WTC11 (cell line): ENCODE measurements around the gene TBC1D10B. TPM values are rescaled to one million over a fixed set of nuclear protein-coding genes. Genes with fewer than 3 reads are reported as not detected.
A peak's percentile ranks its signal among the peaks of the same experiment; 100 is the strongest.

Experiments
- ATAC-seq: fragments of 200-7000 bp; cut with Tn5 transposase; 2 replicates; pipeline ENCODE4 v1.10.0; 2021; ENCODE audit warnings: mild to moderate bottlenecking, moderate library complexity
- CTCF ChIA-PET: fragments of 300-600 bp; sonication (Branson Sonifier 250); formaldehyde crosslinking; loops from one replicate; lab custom pipeline; 2021; ENCODE audit warnings: antibody characterized with exemption; lab: Charles Lee
- POLR2A ChIA-PET: fragments of 350-600 bp; sonication (Branson Sonifier 250); formaldehyde crosslinking; loops from one replicate; lab custom pipeline; 2021; ENCODE audit warnings: antibody characterized with exemption; lab: Charles Lee
- DNase-seq: peaks from one replicate; pipeline ENCODE4 v3.0.0; 2021; ENCODE audit warnings: low spot score
- H3K27ac Mint-ChIP-seq: 2 replicates; pipeline ENCODE4 v1.8.0; 2021; ENCODE audit warnings: mixed read lengths
- H3K27me3 Mint-ChIP-seq: 2 replicates; pipeline ENCODE4 v1.8.0; 2021; ENCODE audit warnings: low read depth, mild to moderate bottlenecking, moderate library complexity, mixed read lengths
- H3K36me3 Mint-ChIP-seq: 2 replicates; pipeline ENCODE4 v1.8.0; 2021; ENCODE audit warnings: mixed read lengths
- H3K4me1 Mint-ChIP-seq: 2 replicates; pipeline ENCODE4 v1.8.0; 2022; ENCODE audit warnings: mixed read lengths
- H3K4me3 Mint-ChIP-seq: 2 replicates; pipeline ENCODE4 v1.8.0; 2021; ENCODE audit warnings: mild to moderate bottlenecking, moderate library complexity, mixed read lengths
- H3K9me3 Mint-ChIP-seq: 2 replicates; pipeline ENCODE4 v1.8.0; 2021; ENCODE audit warnings: mixed read lengths
- ATF6 ChIP-seq: sonication (generic); formaldehyde crosslinking; IDR thresholded peaks from 2 replicates; pipeline ENCODE4 v1.8.1; 2023; ENCODE audit warnings: mild to moderate bottlenecking, missing genetic modification reagents
- CREB1 ChIP-seq: sonication (generic); formaldehyde crosslinking; IDR thresholded peaks from 2 replicates; pipeline ENCODE4 v1.8.0; 2023; ENCODE audit warnings: mild to moderate bottlenecking, missing genetic modification reagents
- EMX1 ChIP-seq: fragments of 250-450 bp; sonication (Bioruptor Pico); IDR thresholded peaks from 2 replicates; pipeline ENCODE4 v1.8.0; 2021; ENCODE audit warnings: mild to moderate bottlenecking
- GABPB1 ChIP-seq: sonication (generic); formaldehyde crosslinking; IDR thresholded peaks from 2 replicates; pipeline ENCODE4 v1.8.1; 2023; ENCODE audit warnings: mild to moderate bottlenecking, missing genetic modification reagents
- HMGXB4 ChIP-seq: sonication (generic); formaldehyde crosslinking; IDR thresholded peaks from 2 replicates; pipeline ENCODE4 v1.8.1; 2023; ENCODE audit warnings: mild to moderate bottlenecking, moderate library complexity, missing genetic modification reagents
- NFE2L1 ChIP-seq: sonication (generic); formaldehyde crosslinking; IDR thresholded peaks from 2 replicates; pipeline ENCODE4 v1.8.1; 2023; ENCODE audit warnings: missing genetic modification reagents
- NR2C2 ChIP-seq: sonication (generic); formaldehyde crosslinking; IDR thresholded peaks from 2 replicates; pipeline ENCODE4 v1.8.0; 2022; ENCODE audit warnings: mild to moderate bottlenecking, missing genetic modification reagents
- NR3C1 ChIP-seq: sonication (generic); formaldehyde crosslinking; conservative IDR thresholded peaks from 2 replicates; pipeline ENCODE4 v1.8.1; 2023; ENCODE audit warnings: low read depth, mild to moderate bottlenecking, missing genetic modification reagents
- PRDM15 ChIP-seq: sonication (generic); formaldehyde crosslinking; IDR thresholded peaks from 2 replicates; pipeline ENCODE4 v1.8.0; 2022; ENCODE audit warnings: missing genetic modification reagents
- RORB ChIP-seq: fragments of 250-450 bp; sonication (Bioruptor Pico); IDR thresholded peaks from 2 replicates; pipeline ENCODE4 v1.9.0; 2021; ENCODE audit warnings: mild to moderate bottlenecking
- SP1 ChIP-seq: sonication (generic); formaldehyde crosslinking; conservative IDR thresholded peaks from 2 replicates; pipeline ENCODE4 v1.8.1; 2022; ENCODE audit warnings: missing genetic modification reagents
- ZBTB21 ChIP-seq: sonication (generic); formaldehyde crosslinking; IDR thresholded peaks from 2 replicates; pipeline ENCODE4 v1.8.1; 2023; ENCODE audit warnings: mild to moderate bottlenecking, missing genetic modification reagents, borderline replicate concordance
- ZNF232 ChIP-seq: sonication (generic); formaldehyde crosslinking; IDR thresholded peaks from 2 replicates; pipeline ENCODE4 v1.8.0; 2022; ENCODE audit warnings: mild to moderate bottlenecking, missing genetic modification reagents
- ZNF317 ChIP-seq: sonication (generic); formaldehyde crosslinking; IDR thresholded peaks from 2 replicates; pipeline ENCODE4 v1.8.1; 2023; ENCODE audit warnings: low read depth, mild to moderate bottlenecking, moderate library complexity, missing genetic modification reagents, borderline replicate concordance
- ZNF416 ChIP-seq: fragments of 250-450 bp; sonication (Bioruptor Pico); IDR thresholded peaks from 2 replicates; pipeline ENCODE4 v1.9.0; 2021; ENCODE audit warnings: mild to moderate bottlenecking, inconsistent platforms
- ZNF423 ChIP-seq: fragments of 250-450 bp; sonication (Bioruptor Pico); IDR thresholded peaks from 2 replicates; pipeline ENCODE4 v2.1.2; 2022; ENCODE audit warnings: mild to moderate bottlenecking, moderate library complexity
- ZNF671 ChIP-seq: fragments of 250-450 bp; sonication (Bioruptor Pico); IDR thresholded peaks from 2 replicates; pipeline ENCODE4 v1.8.0; 2021; ENCODE audit warnings: mild to moderate bottlenecking
- total RNA-seq: library from RNA; stranded (reverse); gene quantifications from 3 replicates; pipeline ENCODE4 v1.2.3, GENCODE V29; 2021

TBC1D10B gene
- total RNA-seq, 1 experiment from 2014 or later = 40.5 TPM

GRCh38 chr16:30380072-30380802, 9.9 kb upstream of the TBC1D10B start (continued):
- TF ChIP-seq ZNF671 (no peak), ATF6 (CRISPR knock-in tag) (no peak), EMX1 (CRISPR knock-in tag) (no peak), ZNF423 (CRISPR knock-in tag) (no peak), NFE2L1 (CRISPR knock-in tag) (no peak), ZBTB21 (CRISPR knock-in tag) (no peak)
- TF ChIP-seq, all 79 proteins: peak for 0

GRCh38 chr16:30379158-30379783, 9.0 kb upstream of the TBC1D10B start:
- TF ChIP-seq HMGXB4 (CRISPR knock-in tag) = no peak
- TF ChIP-seq ZNF317 (CRISPR knock-in tag) = no peak
- 0 out of 2 replicates have a peak, but pooled peaks have one; percentile 5 for TF ChIP-seq SP1 (CRISPR knock-in tag)
- no peak for TF ChIP-seq NR3C1
- TF ChIP-seq ZNF416 (CRISPR knock-in tag) = 0 out of 2 replicates have a peak, but pooled peaks have one; percentile 1
- 0 out of 2 replicates have a peak, but pooled peaks have one; percentile 28 for TF ChIP-seq ZNF232 (CRISPR knock-in tag)
- no peak for TF ChIP-seq CREB1 (CRISPR knock-in tag)
- TF ChIP-seq GABPB1 = no peak
- no peak for TF ChIP-seq ZBTB21 (CRISPR knock-in tag)
- no peak for TF ChIP-seq RORB (CRISPR knock-in tag)
- TF ChIP-seq PRDM15 (CRISPR knock-in tag) = no peak
- TF ChIP-seq NR2C2 (CRISPR knock-in tag) = no peak
- TF ChIP-seq ZNF671 = no peak

More at GRCh38 chr16:30379158-30379783, 9.0 kb upstream of the TBC1D10B start:
- ChIA-PET CTCF (interaction anchor here (1.6 kb wide), 2 partner anchors 16 to 30 kb away, joined by 6 to 7 read pairs; partner anchors contain the start of gene ZNF48), POLR2A (interaction anchor here (0.8 kb wide), 1 partner anchor 16 kb away, joined by 4 read pairs; the partner anchor contains the start of gene ZNF48)
- Mint-ChIP-seq H3K27me3 (peaks cover 7% of the 10 kb centered on the region), H3K27ac (peak overlapping the region; percentile 89), H3K9me3 (no peaks in the 10 kb centered on the region), H3K4me1 (peaks cover 14% of the 10 kb centered on the region), H3K4me3 (peak overlapping the region; percentile 96), H3K36me3 (0 out of 2 replicates have a peak, but pooled peaks cover 2% of the 10 kb centered on the region)
- DNase-seq = no peak
- no peak for ATAC-seq
